Panc1 (cell line): ENCODE data around the gene LRMDA. TPM values are rescaled to one million over a fixed set of nuclear protein-coding genes. Genes with fewer than 3 reads are reported as not detected.

Experiments
- ATAC-seq: fragments of 200-7000 bp; cut with Tn5 transposase; 2 replicates; pipeline ENCODE4 v1.9.1; 2020; ENCODE audit warnings: mild to moderate bottlenecking, moderate library complexity
- BruUV-seq: library from RNA; stranded (reverse); fragments of 400-500 nt; replicated peaks from 2 replicates; lab custom pipeline; 2021; lab: Mats Ljungman, UMichigan
- CTCF ChIA-PET: fragments of 300-600 bp; sonication (Branson Sonifier 250); formaldehyde crosslinking; loops from one replicate; lab custom pipeline; 2022; ENCODE audit warnings: antibody characterized with exemption; lab: Charles Lee
- POLR2A ChIA-PET: fragments of 300-600 bp; sonication (Branson Sonifier 250); formaldehyde crosslinking; loops from one replicate; lab custom pipeline; 2022; ENCODE audit warnings: antibody characterized with exemption; lab: Charles Lee
- DNase-seq: peaks from one replicate; pipeline ENCODE4 v3.0.0-alpha.2; 2010; ENCODE audit warnings: low read depth, low spot score
- H3K27ac ChIP-seq: 2 replicates; pipeline ENCODE4 v1.5.1; 2011; ENCODE audit warnings: mild to moderate bottlenecking, low read length, inconsistent platforms
- H3K27me3 ChIP-seq: fragments of 200-500 bp; sonication (Bioruptor generic); 2 replicates; pipeline ENCODE4 v1.6.0; 2014; ENCODE audit warnings: low read length, inconsistent platforms; ENCODE audit not compliant: control insufficient read depth, insufficient read depth
- H3K36me3 ChIP-seq: fragments of 200-500 bp; sonication (Bioruptor generic); 2 replicates; pipeline ENCODE4 v1.5.1; 2014; ENCODE audit warnings: inconsistent platforms, mild to moderate bottlenecking, low read length, moderate library complexity; ENCODE audit not compliant: control insufficient read depth, insufficient read depth
- H3K4me1 ChIP-seq: 2 replicates; pipeline ENCODE4 v1.5.1; 2011; ENCODE audit warnings: inconsistent platforms, mild to moderate bottlenecking, low read length, moderate library complexity; ENCODE audit not compliant: control insufficient read depth, insufficient read depth
- H3K4me3 ChIP-seq, 2 experiments: 2 replicates each; pipeline ENCODE4 v1.5.1; 2011 to 2012; ENCODE audit warnings: low read depth in 2 of 2, low read length in 2 of 2, mild to moderate bottlenecking in 2 of 2, inconsistent platforms in 1 of 2, moderate library complexity in 1 of 2
- H3K9me3 ChIP-seq: fragments of 200-500 bp; sonication (Bioruptor generic); 2 replicates; pipeline ENCODE4 v1.5.1; 2014; ENCODE audit warnings: low read depth, mild to moderate bottlenecking, inconsistent platforms, low read length, moderate library complexity; ENCODE audit not compliant: control insufficient read depth, insufficient read depth
- CTCF ChIP-seq: fragments of 450-650 bp; IDR thresholded peaks from 2 replicates; pipeline ENCODE4 v1.5.1; 2017; ENCODE audit warnings: mild to moderate bottlenecking
- POLR2AphosphoS5 ChIP-seq: IDR thresholded peaks from 2 replicates; pipeline ENCODE4 v1.6.1; 2012; ENCODE audit warnings: mild to moderate bottlenecking, low read depth, low read length, moderate library complexity
- SIN3A ChIP-seq: IDR thresholded peaks from 2 replicates; pipeline ENCODE4 v1.6.1; 2012; ENCODE audit warnings: low read depth, mild to moderate bottlenecking, low read length, moderate library complexity, borderline replicate concordance; ENCODE audit not compliant: insufficient read depth
- TCF7L2 ChIP-seq: IDR thresholded peaks from 2 replicates; pipeline ENCODE4 v1.6.1; 2011; ENCODE audit warnings: mild to moderate bottlenecking, low read depth, low read length, inconsistent platforms
- in situ Hi-C: cut with HindIII; loops from 2 replicates; pipeline ENCODE4 v1.10.0; 2016; ENCODE audit warnings: low sequenced_read_pairs, low pct_unique_long_range_greater_than_20kb
- intact Hi-C: fragments of 100-400 bp; cut with micrococcal nuclease; formaldehyde crosslinking; loops from one replicate; pipeline ENCODE4 v1.10.0; 2022; ENCODE audit not compliant: unreplicated experiment
- total RNA-seq: library from RNA; stranded (reverse); gene quantifications from one replicate; pipeline ENCODE4 v1.2.1, GENCODE V29; 2021; ENCODE audit not compliant: unreplicated experiment
- TF ChIP-seq, protein P1 (sequence below), 2 experiments: IDR thresholded peaks; 2 replicates each; pipeline ENCODE4 v1.6.1; 2011 to 2012; ENCODE audit warnings: low read depth in 2 of 2, control low read depth in 1 of 2, low read length in 1 of 2, mild to moderate bottlenecking in 1 of 2, moderate library complexity in 1 of 2; ENCODE audit not compliant: insufficient read depth in 1 of 2

The LRMDA gene
- total RNA-seq, 1 experiment from 2014 or later = 1.2 TPM

DNA sequence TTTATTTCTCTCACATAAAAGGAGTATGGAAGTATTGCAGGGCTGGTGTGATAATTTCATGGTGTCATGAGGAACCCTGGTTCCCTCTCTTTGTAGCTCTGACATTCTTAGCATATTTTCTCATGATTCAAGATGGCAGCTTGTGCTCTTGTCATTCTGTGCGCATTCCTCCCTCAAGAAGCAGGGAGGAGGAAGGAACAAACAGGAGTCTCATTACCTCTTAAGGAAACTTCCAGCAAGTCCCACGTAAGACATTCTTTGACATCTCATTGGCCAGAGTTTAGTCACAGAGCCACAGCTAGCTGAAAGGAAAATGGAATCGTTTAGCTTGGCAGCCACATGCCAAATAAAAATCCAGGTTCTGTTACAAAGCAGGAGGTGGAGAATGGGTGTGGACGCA lies 546.8 kb downstream of the LRMDA start:
- in situ Hi-C loops (no loop called here), intact Hi-C loops (no loop called here)
- H3K4me1 ChIP-seq = no peaks in the 10 kb centered on the region
- POLR2A ChIA-PET = no interaction called here
- H3K27me3 ChIP-seq = no peaks in the 10 kb centered on the region; the same call in 1 of the 2 replicates
- no peaks in the 10 kb centered on the region for H3K9me3 ChIP-seq
- H3K27ac ChIP-seq = no peak overlapping the region
- H3K36me3 ChIP-seq = no peaks in the 10 kb centered on the region
- H3K4me3 ChIP-seq = no peak overlapping the region
- ATAC-seq (no peak), DNase-seq (no peak)
- TF ChIP-seq SIN3A = no peak
- no peak for TF ChIP-seq CTCF
- TF ChIP-seq, protein P1, sequence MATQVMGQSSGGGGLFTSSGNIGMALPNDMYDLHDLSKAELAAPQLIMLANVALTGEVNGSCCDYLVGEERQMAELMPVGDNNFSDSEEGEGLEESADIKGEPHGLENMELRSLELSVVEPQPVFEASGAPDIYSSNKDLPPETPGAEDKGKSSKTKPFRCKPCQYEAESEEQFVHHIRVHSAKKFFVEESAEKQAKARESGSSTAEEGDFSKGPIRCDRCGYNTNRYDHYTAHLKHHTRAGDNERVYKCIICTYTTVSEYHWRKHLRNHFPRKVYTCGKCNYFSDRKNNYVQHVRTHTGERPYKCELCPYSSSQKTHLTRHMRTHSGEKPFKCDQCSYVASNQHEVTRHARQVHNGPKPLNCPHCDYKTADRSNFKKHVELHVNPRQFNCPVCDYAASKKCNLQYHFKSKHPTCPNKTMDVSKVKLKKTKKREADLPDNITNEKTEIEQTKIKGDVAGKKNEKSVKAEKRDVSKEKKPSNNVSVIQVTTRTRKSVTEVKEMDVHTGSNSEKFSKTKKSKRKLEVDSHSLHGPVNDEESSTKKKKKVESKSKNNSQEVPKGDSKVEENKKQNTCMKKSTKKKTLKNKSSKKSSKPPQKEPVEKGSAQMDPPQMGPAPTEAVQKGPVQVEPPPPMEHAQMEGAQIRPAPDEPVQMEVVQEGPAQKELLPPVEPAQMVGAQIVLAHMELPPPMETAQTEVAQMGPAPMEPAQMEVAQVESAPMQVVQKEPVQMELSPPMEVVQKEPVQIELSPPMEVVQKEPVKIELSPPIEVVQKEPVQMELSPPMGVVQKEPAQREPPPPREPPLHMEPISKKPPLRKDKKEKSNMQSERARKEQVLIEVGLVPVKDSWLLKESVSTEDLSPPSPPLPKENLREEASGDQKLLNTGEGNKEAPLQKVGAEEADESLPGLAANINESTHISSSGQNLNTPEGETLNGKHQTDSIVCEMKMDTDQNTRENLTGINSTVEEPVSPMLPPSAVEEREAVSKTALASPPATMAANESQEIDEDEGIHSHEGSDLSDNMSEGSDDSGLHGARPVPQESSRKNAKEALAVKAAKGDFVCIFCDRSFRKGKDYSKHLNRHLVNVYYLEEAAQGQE (IDR thresholded peaks at IDR 0.05; ENCODE audit: insufficient read depth in 1 of 2, low read depth in 2 of 2, low read length in 1 of 2) = no peak
- no peak for TF ChIP-seq TCF7L2
- TF ChIP-seq POLR2AphosphoS5 = no peak
- no TSS peak for BruUV-seq
- CTCF ChIA-PET = no interaction called here

- Histone ChIP-seq H3K9me3 (no peaks in the 10 kb centered on the region), H3K4me3 (no peak overlapping the region), H3K36me3 (no peaks in the 10 kb centered on the region), H3K27ac (no peak overlapping the region), H3K27me3 (no peaks in the 10 kb centered on the region; the same call in 1 of the 2 replicates), H3K4me1 (no peaks in the 10 kb centered on the region)
- ChIA-PET CTCF (no interaction called here), POLR2A (no interaction called here)
- intact Hi-C loops = no loop called here
- no TSS peak for BruUV-seq
- DNase-seq (no peak), ATAC-seq (no peak)
- in situ Hi-C loops = no loop called here
- TF ChIP-seq CTCF = no peak
- TF ChIP-seq SIN3A = no peak
- TF ChIP-seq, protein P1 (IDR thresholded peaks at IDR 0.05; ENCODE audit: insufficient read depth in 1 of 2, low read depth in 2 of 2, low read length in 1 of 2) = no peak
- no peak for TF ChIP-seq POLR2AphosphoS5
- no peak for TF ChIP-seq TCF7L2
These were observed 549.1 kb downstream of the LRMDA start for GRCh38 chr10:75980419-75981002.
